K562 (cell line): ENCODE results near the gene C2CD5. TPM values are rescaled to one million over a fixed set of nuclear protein-coding genes. Genes with fewer than 3 reads are reported as not detected.

Source experiments
- CHD2 ChIP-seq: IDR thresholded peaks from 2 replicates; pipeline ENCODE4 v1.6.1; 2011; ENCODE audit warnings: low read depth, low read length
- CREB1 ChIP-seq, 2 experiments: sonication (generic) in 1 of 2; formaldehyde crosslinking in 1 of 2; IDR thresholded peaks; 2 replicates each; pipeline versions ENCODE4 v1.6.1 to v1.8.0; 2012 to 2022; ENCODE audit warnings: inconsistent platforms in 1 of 2, mild to moderate bottlenecking in 1 of 2, missing genetic modification reagents in 1 of 2, moderate library complexity in 1 of 2
- CTBP1 ChIP-seq: fragments of 450-650 bp; IDR thresholded peaks from 2 replicates; pipeline ENCODE4 v1.6.1; 2016; ENCODE audit warnings: borderline replicate concordance
- DPF2 ChIP-seq: fragments of 450-650 bp; IDR thresholded peaks from 2 replicates; pipeline ENCODE4 v1.6.1; 2016
- E2F3 ChIP-seq: fragments of 250-450 bp; sonication (Bioruptor Pico); IDR thresholded peaks from 2 replicates; pipeline ENCODE4 v1.4.0; 2020; ENCODE audit warnings: mild to moderate bottlenecking
- ETV6 ChIP-seq, 3 experiments: fragments of 150-350 bp in 1 of 3; sonication (generic) in 1 of 3; formaldehyde crosslinking in 1 of 3; IDR thresholded peaks; 2 replicates each; pipeline versions ENCODE4 v1.6.1 to v1.8.0; 2014 to 2022; ENCODE audit warnings: borderline replicate concordance in 2 of 3, low read depth in 2 of 3, antibody characterized with exemption in 1 of 3, low read length in 1 of 3, mild to moderate bottlenecking in 1 of 3, missing genetic modification reagents in 1 of 3
- IRF2 ChIP-seq: sonication (generic); formaldehyde crosslinking; IDR thresholded peaks from 2 replicates; pipeline ENCODE4 v1.8.1; 2022; ENCODE audit warnings: mild to moderate bottlenecking, missing genetic modification reagents
- JUND ChIP-seq, 2 experiments: IDR thresholded peaks; 2 replicates in 1 of 2; 3 replicates in 1 of 2; pipeline ENCODE4 v1.6.1; 2011; ENCODE audit warnings: borderline replicate concordance in 2 of 2, low read depth in 2 of 2, low read length in 2 of 2, improper control_type of control experiment in 1 of 2, missing biosample characterization in 1 of 2, missing genetic modification characterization in 1 of 2, missing genetic modification reagents in 1 of 2
- LCOR ChIP-seq: sonication (generic); formaldehyde crosslinking; IDR thresholded peaks from 2 replicates; pipeline ENCODE4 v1.8.0; 2022; ENCODE audit warnings: mild to moderate bottlenecking, missing genetic modification reagents
- MEIS2 ChIP-seq: fragments of 450-650 bp; IDR thresholded peaks from 2 replicates; pipeline ENCODE4 v1.6.1; 2014; ENCODE audit warnings: mild to moderate bottlenecking; ENCODE audit not compliant: partially characterized antibody
- MTA3 ChIP-seq: fragments of 450-650 bp; formaldehyde crosslinking; IDR thresholded peaks from 2 replicates; pipeline ENCODE4 v1.6.1; 2017; ENCODE audit warnings: mild to moderate bottlenecking, borderline replicate concordance
- NR2C1 ChIP-seq, 2 experiments: fragments of 450-650 bp; IDR thresholded peaks; 2 replicates each; pipeline ENCODE4 v1.6.1; 2017; ENCODE audit warnings: mild to moderate bottlenecking in 2 of 2, antibody characterized with exemption in 1 of 2, inconsistent platforms in 1 of 2, missing compliant biosample characterization in 1 of 2, missing genetic modification characterization in 1 of 2
- RAD21 ChIP-seq, 2 experiments: fragments of 250-450 bp in 1 of 2; fragments of 450-650 bp in 1 of 2; sonication (Bioruptor Pico) in 1 of 2; formaldehyde crosslinking in 1 of 2; IDR thresholded peaks in 1 of 2; conservative IDR thresholded peaks in 1 of 2; 2 replicates each; pipeline versions ENCODE4 v1.4.0 to v1.8.0; 2020 to 2022; ENCODE audit warnings: mild to moderate bottlenecking in 2 of 2, moderate library complexity in 1 of 2
- TBL1XR1 ChIP-seq, 2 experiments: IDR thresholded peaks; 2 replicates each; pipeline ENCODE4 v1.6.1; 2012; ENCODE audit warnings: improper control_type of control experiment in 2 of 2, low read length in 2 of 2, mild to moderate bottlenecking in 1 of 2
- ZNF134 ChIP-seq: fragments of 250-450 bp; sonication (Bioruptor Pico); conservative IDR thresholded peaks from 2 replicates; pipeline ENCODE4 v1.4.0; 2020
- polyA plus RNA-seq, 8 experiments: library from polyadenylated mRNA; depleted of rRNA in 4 of 8; stranded (reverse) in 5 of 8; unstranded in 3 of 8; fragments of >200 nt; fragmentation: Nextera tagmentation in 2 of 8; fragmentation: Illumina TruSeq in 1 of 8; extraction: Ambion mirVana in 2 of 8; extraction: Trizol in 1 of 8; gene quantifications; 2 replicates each; pipeline versions ENCODE4 v1.2.1 to v1.2.3, GENCODE V29; 2011 to 2014; ENCODE audit warnings: inconsistent platforms in 1 of 8, missing spikeins in 1 of 8
- total RNA-seq, 7 experiments: library from RNA; depleted of rRNA in 6 of 7; stranded (reverse); fragments of >200 nt in 6 of 7; fragmentation: Illumina TruSeq in 2 of 7; extraction: Trizol in 2 of 7; gene quantifications; 2 replicates each; pipeline versions ENCODE4 v1.2.1 to v1.2.3, GENCODE V29; 2011 to 2021; ENCODE audit warnings: low replicate concordance in 1 of 7
- TF ChIP-seq, protein P1 (sequence below): fragments of 250-450 bp; sonication (Bioruptor Pico); IDR thresholded peaks from 2 replicates; pipeline ENCODE4 v1.6.1; 2021; ENCODE audit warnings: mild to moderate bottlenecking
- TF ChIP-seq, protein P2 (sequence below): fragments of 450-650 bp; formaldehyde crosslinking; IDR thresholded peaks from 2 replicates; pipeline ENCODE4 v1.4.0; 2020; ENCODE audit warnings: mild to moderate bottlenecking, moderate library complexity
- TF ChIP-seq, protein P3 (sequence below): sonication (generic); formaldehyde crosslinking; IDR thresholded peaks from 2 replicates; pipeline ENCODE4 v1.9.0; 2022; ENCODE audit warnings: mild to moderate bottlenecking, missing genetic modification reagents
- TF ChIP-seq, protein P4 (sequence below), 2 experiments: fragments of 450-650 bp in 1 of 2; sonication (generic) in 1 of 2; formaldehyde crosslinking; conservative IDR thresholded peaks; 2 replicates each; pipeline versions ENCODE4 v1.4.0 to v1.8.1; 2020 to 2022; ENCODE audit warnings: mild to moderate bottlenecking in 1 of 2, missing genetic modification reagents in 1 of 2
- TF ChIP-seq, protein P5 (sequence below), 2 experiments: IDR thresholded peaks; 2 replicates each; pipeline ENCODE4 v1.6.1; 2011; ENCODE audit warnings: borderline replicate concordance in 1 of 2, control low read depth in 1 of 2, low read depth in 1 of 2, low read length in 1 of 2, mild to moderate bottlenecking in 1 of 2, mixed read lengths in 1 of 2, moderate library complexity in 1 of 2; ENCODE audit not compliant: insufficient read depth in 1 of 2, insufficient read length in 1 of 2, poor library complexity in 1 of 2, severe bottlenecking in 1 of 2; ENCODE audit errors: extremely low read depth in 1 of 2

C2CD5 gene
- total and polyA plus RNA-seq, 9 of the 15 experiments (the other 6 are each of a cell fraction or from before 2014, with no cell fraction given), result 5.1 to 24.1 (median 14.3) TPM

DNA sequence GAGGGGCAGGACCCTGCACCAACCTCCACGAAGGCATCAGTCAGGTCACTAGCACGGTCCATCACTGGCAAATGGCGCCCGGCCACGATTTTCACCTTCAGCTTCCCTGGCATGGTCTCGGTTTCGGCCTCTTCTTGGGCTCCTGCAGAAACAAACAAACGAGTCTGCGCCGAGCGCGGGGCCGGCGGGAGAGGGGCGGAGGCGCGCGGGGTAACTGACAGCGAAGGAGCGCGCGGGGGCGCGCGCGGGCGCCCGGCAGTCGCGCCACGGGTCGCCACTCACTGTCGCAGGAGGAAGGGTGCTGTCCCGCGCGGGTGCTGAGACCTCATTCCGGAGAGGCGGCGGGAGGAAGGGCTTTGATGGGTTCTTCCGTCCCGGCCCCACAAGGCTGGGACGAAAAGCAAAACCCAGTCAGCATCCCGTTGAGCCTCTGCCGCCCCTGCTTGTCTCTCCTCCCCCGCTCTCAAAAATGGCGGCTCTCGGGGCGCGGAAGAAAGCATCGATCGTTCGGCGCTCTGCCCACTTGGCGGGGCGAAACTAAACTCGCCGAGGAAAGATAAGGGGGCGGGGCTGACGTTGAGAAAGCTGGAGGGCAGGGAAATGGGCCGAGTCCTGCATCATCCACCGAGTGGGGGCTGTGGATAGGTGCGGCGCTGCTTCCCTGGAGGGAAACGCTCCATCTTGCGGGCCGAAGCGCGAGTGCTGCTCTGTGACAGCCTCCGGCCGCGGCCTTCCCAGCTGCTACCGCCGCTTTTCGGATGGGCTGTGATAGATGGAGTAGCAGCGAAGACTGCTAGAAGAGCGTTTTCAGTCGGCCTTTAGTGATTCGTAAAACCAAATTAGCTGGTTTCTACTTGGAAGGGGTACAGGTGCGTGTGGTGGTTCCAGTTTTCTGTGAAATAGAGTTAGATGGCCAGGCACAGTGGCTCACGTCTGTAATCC is at the start of gene C2CD5 (continued):
- TF ChIP-seq, protein P1, sequence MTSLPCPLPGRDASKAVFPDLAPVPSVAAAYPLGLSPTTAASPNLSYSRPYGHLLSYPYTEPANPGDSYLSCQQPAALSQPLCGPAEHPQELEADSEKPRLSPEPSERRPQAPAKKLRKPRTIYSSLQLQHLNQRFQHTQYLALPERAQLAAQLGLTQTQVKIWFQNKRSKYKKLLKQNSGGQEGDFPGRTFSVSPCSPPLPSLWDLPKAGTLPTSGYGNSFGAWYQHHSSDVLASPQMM (CRISPR knock-in tag), result no peak
- TF ChIP-seq CHD2 (no peak), JUND (IDR thresholded peaks at IDR 0.05; ENCODE audit: borderline replicate concordance, low read depth, low read length) (peak; percentile 68), JUND (tag; IDR thresholded peaks at IDR 0.05; ENCODE audit: borderline replicate concordance, low read depth, low read length) (peak; percentile 42; the same call in 1 of the 3 replicates), CREB1 (IDR thresholded peaks at IDR 0.05) (peak; percentile 71), CREB1 (CRISPR knock-in tag; IDR thresholded peaks at IDR 0.05) (peak; percentile 80), ZNF134 (no peak), TBL1XR1 (IDR thresholded peaks at IDR 0.05; ENCODE audit: low read length in 2 of 2) (no peak), E2F3 (CRISPR knock-in tag) (no peak), MTA3 (peak; percentile 67; the same call in 1 of the 2 replicates), MEIS2 (peak; percentile 74), ETV6 (IDR thresholded peaks at IDR 0.05; ENCODE audit: borderline replicate concordance in 1 of 2, low read depth in 2 of 2, low read length in 1 of 2) (0 out of 4 replicates have a peak, but pooled peaks of 1 of the 2 experiments have one; percentile 31), ETV6 (CRISPR knock-in tag; IDR thresholded peaks at IDR 0.05; ENCODE audit: borderline replicate concordance) (no peak), LCOR (0 out of 2 replicates have a peak, but pooled peaks have one; percentile 33), DPF2 (no peak), CTBP1 (peak; percentile 84), NR2C1 (IDR thresholded peaks at IDR 0.05) (no peak), NR2C1 (tag; IDR thresholded peaks at IDR 0.05) (0 out of 2 replicates have a peak, but pooled peaks have one; percentile 28), IRF2 (CRISPR knock-in tag) (no peak), RAD21 (CRISPR knock-in tag; conservative IDR thresholded peaks at IDR 0.05 in 1 of 2, IDR thresholded peaks at IDR 0.05 in 1 of 2) (peak in 1 of 2 experiments; percentile 25; a peak in 3 of 4 replicates)
- TF ChIP-seq, protein P2, sequence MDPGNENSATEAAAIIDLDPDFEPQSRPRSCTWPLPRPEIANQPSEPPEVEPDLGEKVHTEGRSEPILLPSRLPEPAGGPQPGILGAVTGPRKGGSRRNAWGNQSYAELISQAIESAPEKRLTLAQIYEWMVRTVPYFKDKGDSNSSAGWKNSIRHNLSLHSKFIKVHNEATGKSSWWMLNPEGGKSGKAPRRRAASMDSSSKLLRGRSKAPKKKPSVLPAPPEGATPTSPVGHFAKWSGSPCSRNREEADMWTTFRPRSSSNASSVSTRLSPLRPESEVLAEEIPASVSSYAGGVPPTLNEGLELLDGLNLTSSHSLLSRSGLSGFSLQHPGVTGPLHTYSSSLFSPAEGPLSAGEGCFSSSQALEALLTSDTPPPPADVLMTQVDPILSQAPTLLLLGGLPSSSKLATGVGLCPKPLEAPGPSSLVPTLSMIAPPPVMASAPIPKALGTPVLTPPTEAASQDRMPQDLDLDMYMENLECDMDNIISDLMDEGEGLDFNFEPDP (CRISPR knock-in tag), result no peak
- TF ChIP-seq, protein P3, sequence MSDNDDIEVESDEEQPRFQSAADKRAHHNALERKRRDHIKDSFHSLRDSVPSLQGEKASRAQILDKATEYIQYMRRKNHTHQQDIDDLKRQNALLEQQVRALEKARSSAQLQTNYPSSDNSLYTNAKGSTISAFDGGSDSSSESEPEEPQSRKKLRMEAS, result peak; percentile 44; the same call in 1 of the 2 replicates
- TF ChIP-seq, protein P4, sequence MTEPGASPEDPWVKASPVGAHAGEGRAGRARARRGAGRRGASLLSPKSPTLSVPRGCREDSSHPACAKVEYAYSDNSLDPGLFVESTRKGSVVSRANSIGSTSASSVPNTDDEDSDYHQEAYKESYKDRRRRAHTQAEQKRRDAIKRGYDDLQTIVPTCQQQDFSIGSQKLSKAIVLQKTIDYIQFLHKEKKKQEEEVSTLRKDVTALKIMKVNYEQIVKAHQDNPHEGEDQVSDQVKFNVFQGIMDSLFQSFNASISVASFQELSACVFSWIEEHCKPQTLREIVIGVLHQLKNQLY (CRISPR knock-in tag; conservative IDR thresholded peaks at IDR 0.05), result no peak
- TF ChIP-seq, protein P5, sequence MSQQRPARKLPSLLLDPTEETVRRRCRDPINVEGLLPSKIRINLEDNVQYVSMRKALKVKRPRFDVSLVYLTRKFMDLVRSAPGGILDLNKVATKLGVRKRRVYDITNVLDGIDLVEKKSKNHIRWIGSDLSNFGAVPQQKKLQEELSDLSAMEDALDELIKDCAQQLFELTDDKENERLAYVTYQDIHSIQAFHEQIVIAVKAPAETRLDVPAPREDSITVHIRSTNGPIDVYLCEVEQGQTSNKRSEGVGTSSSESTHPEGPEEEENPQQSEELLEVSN (IDR thresholded peaks at IDR 0.05; ENCODE audit: borderline replicate concordance in 1 of 2, extremely low read depth in 1 of 2, insufficient read depth in 1 of 2, insufficient read length in 1 of 2, low read depth in 1 of 2, low read length in 1 of 2, poor library complexity in 1 of 2, severe bottlenecking in 1 of 2), result peak; percentile 88 to 91
